Measurements from ENCODE around the gene MAGI2. TPM values are rescaled to one million over a fixed set of nuclear protein-coding genes. Genes with fewer than 3 reads are reported as not detected.

The MAGI2 gene
- total and polyA plus RNA-seq, 2 of the 13 experiments (the other 11 are each of a cell fraction or from before 2014, with no cell fraction given) = 1.5 to 3.8 TPM

GRCh38 chr7:78129865-78130264 lies 1323.6 kb downstream of the MAGI2 start (continued):
- TF ChIP-seq ISX (CRISPR knock-in tag; conservative IDR thresholded peaks at IDR 0.05) = no peak
- TF ChIP-seq BHLHE40 (IDR thresholded peaks at IDR 0.05; ENCODE audit: low read length) = no peak
- TF ChIP-seq SMAD3 (CRISPR knock-in tag; IDR thresholded peaks at IDR 0.05) = 0 out of 2 replicates have a peak, but pooled peaks have one; percentile 17
- no peak for TF ChIP-seq SOX13 (IDR thresholded peaks at IDR 0.05)
- TF ChIP-seq SOX13 (CRISPR knock-in tag; conservative IDR thresholded peaks at IDR 0.05 in 1 of 2, IDR thresholded peaks at IDR 0.05 in 1 of 2) = peak in 1 of 2 experiments; percentile 52; a peak in 1 of 4 replicates

- Histone ChIP-seq H3K27ac (ENCODE audit: extremely low read length, insufficient read depth, low read length) (no peak overlapping the region), H3K9ac (ENCODE audit: insufficient read depth, low read depth, low read length) (no peak overlapping the region), H3K4me1 (ENCODE audit: insufficient read depth, low read length) (peaks cover 32% of the 10 kb centered on the region), H3K4me3 (replicated peaks in 1 of 3; ENCODE audit: insufficient read depth in 1 of 3, low read depth in 2 of 3, low read length in 3 of 3) (no peak overlapping the region), H2AFZ (ENCODE audit: low read length) (no peak overlapping the region), H3K79me2 (ENCODE audit: insufficient read depth, low read length) (no peaks in the 10 kb centered on the region), H3K27me3 (ENCODE audit: control insufficient read depth in 1 of 2, insufficient read depth in 2 of 2, low read length in 2 of 2) (no peaks in the 10 kb centered on the region; a peak in 1 of 5 replicates), H3K36me3 (replicated peaks in 1 of 2; ENCODE audit: control insufficient read depth in 1 of 2, insufficient read depth in 2 of 2, low read length in 2 of 2) (no peaks in the 10 kb centered on the region), H3K4me2 (ENCODE audit: low read depth, low read length) (no peak overlapping the region), H4K20me1 (ENCODE audit: insufficient read depth, low read length) (no peaks in the 10 kb centered on the region), H3K9me3 (ENCODE audit: low read length) (no peaks in the 10 kb centered on the region)
- TF ChIP-seq U2AF2 (IDR thresholded peaks at IDR 0.05; ENCODE audit: low read depth, low read length) = no peak
- no peak for TF ChIP-seq MATR3 (CRISPR knock-in tag; IDR thresholded peaks at IDR 0.05)
- no peak for TF ChIP-seq ZNF616 (CRISPR knock-in tag; IDR thresholded peaks at IDR 0.05; ENCODE audit: low read depth)
- no peak for TF ChIP-seq HOXA7 (CRISPR knock-in tag; IDR thresholded peaks at IDR 0.05)
- no peak for TF ChIP-seq GTF2F1 (IDR thresholded peaks at IDR 0.05; ENCODE audit: low read length)
- no peak for TF ChIP-seq MTF2 (CRISPR knock-in tag; IDR thresholded peaks at IDR 0.05; ENCODE audit: borderline replicate concordance)
- no peak for TF ChIP-seq ZNF766 (CRISPR knock-in tag; IDR thresholded peaks at IDR 0.05; ENCODE audit: borderline replicate concordance)
- TF ChIP-seq YEATS2 (CRISPR knock-in tag; IDR thresholded peaks at IDR 0.05; ENCODE audit: borderline replicate concordance) = no peak
- TF ChIP-seq ZNF784 (CRISPR knock-in tag; IDR thresholded peaks at IDR 0.05; ENCODE audit: borderline replicate concordance) = no peak
- TF ChIP-seq RFXAP (CRISPR knock-in tag; IDR thresholded peaks at IDR 0.05; ENCODE audit: borderline replicate concordance) = no peak
- TF ChIP-seq ZNF225 (CRISPR knock-in tag; IDR thresholded peaks at IDR 0.05) = no peak
- intact Hi-C loops (cut with micrococcal nuclease; ENCODE audit: unreplicated experiment) = no loop called here
- CTCF ChIA-PET (ENCODE audit: low intra/inter-chr PET ratio, low total read pairs) = no interaction called here
- BruUV-seq (replicated peaks) = no TSS peak
- 76% methylated on average over 7 of the region's 7 CpGs for WGBS (ENCODE audit: low lambda C conversion rate)
- in situ Hi-C loops (cut with HindIII; ENCODE audit: extremely low pct_ligation_motif_present, low pct_unique_long_range_greater_than_20kb) = no loop called here
- FAIRE-seq (no peak), DNase-seq (ENCODE audit: low spot score) (no peak), ATAC-seq (no peak)
- POLR2A ChIA-PET = no interaction called here
These were observed 1326.5 kb downstream of the MAGI2 start for GRCh38 chr7:78127009-78127408.
